GM06990 (cell line): Measurements from ENCODE around the gene PZP.
"Not testable (repeated sequence)": the region's sequence is repeated elsewhere in the genome, so short reads cannot be mapped to it uniquely, and the experiment has no call there.

Experiments
- DNase-seq: peaks from one replicate; pipeline ENCODE4 v3.0.0-alpha.2; 2011; ENCODE audit not compliant: insufficient read length; ENCODE audit errors: extremely low read depth
- H3K27me3 ChIP-seq: replicated peaks from 2 replicates; pipeline ENCODE4 v1.6.0; 2011; ENCODE audit warnings: low read length; ENCODE audit not compliant: control insufficient read depth, insufficient read depth
- H3K36me3 ChIP-seq: 2 replicates; pipeline ENCODE4 v1.5.1; 2011; ENCODE audit warnings: low read length; ENCODE audit not compliant: control insufficient read depth, insufficient read depth
- H3K4me3 ChIP-seq: replicated peaks from 2 replicates; pipeline ENCODE4 v1.5.1; 2011; ENCODE audit warnings: low read depth, mild to moderate bottlenecking, control low read depth, low read length
- CTCF ChIP-seq: IDR thresholded peaks from 2 replicates; pipeline ENCODE4 v1.5.1; 2011; ENCODE audit warnings: low read length, control low read depth, mild to moderate bottlenecking, inconsistent platforms; ENCODE audit not compliant: insufficient read depth, poor library complexity, severe bottlenecking

Gene PZP

GRCh38 chr12:9179781-9180180, 28.4 kb downstream of the PZP start:
- no peak overlapping the region for H3K4me3 ChIP-seq
- no peaks in the 10 kb centered on the region for H3K27me3 ChIP-seq
- no peak for DNase-seq
- no peak for TF ChIP-seq CTCF
- H3K36me3 ChIP-seq = no peaks in the 10 kb centered on the region

GRCh38 chr12:9169979-9170634, 38.1 kb downstream of the PZP start:
- no peak for DNase-seq
- H3K36me3 ChIP-seq = no peaks in the 10 kb centered on the region
- no peak for TF ChIP-seq CTCF
- no peaks in the 10 kb centered on the region for H3K27me3 ChIP-seq
- no peak overlapping the region for H3K4me3 ChIP-seq

GRCh38 chr12:9167345-9167744, 40.9 kb downstream of the PZP start:
- H3K4me3 ChIP-seq, DNase-seq, H3K27me3 ChIP-seq, H3K36me3 ChIP-seq: not testable (repeated sequence)

- H3K4me3 ChIP-seq = no peak overlapping the region
- DNase-seq = no peak
- TF ChIP-seq CTCF = no peak
- H3K27me3 ChIP-seq = peaks cover 1% of the 10 kb centered on the region; the same call in 1 of the 2 replicates
- H3K36me3 ChIP-seq = no peaks in the 10 kb centered on the region
These were observed 44.8 kb downstream of the PZP start for GRCh38 chr12:9163392-9163791.

- no peak overlapping the region for H3K4me3 ChIP-seq
- no peak for TF ChIP-seq CTCF
- no peak for DNase-seq
- no peaks in the 10 kb centered on the region for H3K36me3 ChIP-seq
- H3K27me3 ChIP-seq = no peaks in the 10 kb centered on the region
These were observed 52.1 kb downstream of the PZP start for GRCh38 chr12:9156119-9156518.

GRCh38 chr12:9149372-9149771, 58.8 kb downstream of the PZP start:
- no peak overlapping the region for H3K4me3 ChIP-seq
- no peak for DNase-seq
- no peaks in the 10 kb centered on the region for H3K36me3 ChIP-seq
- peak; percentile 30 for TF ChIP-seq CTCF
- H3K27me3 ChIP-seq = no peaks in the 10 kb centered on the region
